Glutamatergic neuron (in vitro differentiated cells): ENCODE results near the gene MICALL1. TPM values are rescaled to one million over a fixed set of nuclear protein-coding genes. Genes with fewer than 3 reads are reported as not detected.

Experiments
- DNase-seq: peaks from one replicate; pipeline ENCODE4 v3.0.0; 2022
- H3K27ac Mint-ChIP-seq: one replicate; pipeline ENCODE4 v1.8.0; 2020; ENCODE audit warnings: mild to moderate bottlenecking, mixed read lengths, inconsistent platforms; ENCODE audit not compliant: unreplicated experiment
- H3K27me3 Mint-ChIP-seq: one replicate; pipeline ENCODE4 v1.8.0; 2020; ENCODE audit warnings: mild to moderate bottlenecking, moderate library complexity, mixed read lengths, inconsistent platforms; ENCODE audit not compliant: unreplicated experiment
- H3K36me3 Mint-ChIP-seq: one replicate; pipeline ENCODE4 v1.8.0; 2020; ENCODE audit warnings: mild to moderate bottlenecking, mixed read lengths, inconsistent platforms; ENCODE audit not compliant: unreplicated experiment
- H3K4me1 Mint-ChIP-seq: one replicate; pipeline ENCODE4 v1.8.0; 2020; ENCODE audit warnings: mild to moderate bottlenecking, low read depth, mixed read lengths, inconsistent platforms; ENCODE audit not compliant: unreplicated experiment
- H3K4me3 Mint-ChIP-seq: one replicate; pipeline ENCODE4 v1.8.0; 2020; ENCODE audit warnings: mild to moderate bottlenecking, mixed read lengths, inconsistent platforms; ENCODE audit not compliant: unreplicated experiment
- H3K9me3 Mint-ChIP-seq: one replicate; pipeline ENCODE4 v1.8.0; 2020; ENCODE audit warnings: mild to moderate bottlenecking, moderate library complexity, mixed read lengths, inconsistent platforms; ENCODE audit not compliant: unreplicated experiment
- CTCF ChIP-seq: fragments of 200-600 bp; sonication (generic); IDR thresholded peaks from one replicate; pipeline ENCODE4 v1.5.0; 2021; ENCODE audit not compliant: partially characterized antibody, unreplicated experiment
- total RNA-seq: library from RNA; stranded (reverse); fragmentation: NEBNext Ultra II Directional; extraction: Animal tissue kit (Norgen Biotek cat#: 25700); gene quantifications from one replicate; pipeline ENCODE4 v1.2.1, GENCODE V29; 2021; ENCODE audit not compliant: unreplicated experiment

Gene MICALL1
- total RNA-seq, 1 donor from 2014 or later, result 133 TPM

- no peak for TF ChIP-seq CTCF
- no peaks in the 10 kb centered on the region for H3K36me3 Mint-ChIP-seq
- no peaks in the 10 kb centered on the region for H3K4me1 Mint-ChIP-seq
- peaks cover 1% of the 10 kb centered on the region for H3K9me3 Mint-ChIP-seq
- peaks cover 12% of the 10 kb centered on the region for H3K27me3 Mint-ChIP-seq
- no peak for DNase-seq
- H3K4me3 Mint-ChIP-seq, result no peak overlapping the region
- no peak overlapping the region for H3K27ac Mint-ChIP-seq
Measured at GRCh38 chr22:37981282-37982011, 75.3 kb downstream of the MICALL1 start.

GRCh38 chr22:37982151-37982785, 76.2 kb downstream of the MICALL1 start:
- H3K4me1 Mint-ChIP-seq, result no peaks in the 10 kb centered on the region
- H3K27ac Mint-ChIP-seq, result no peak overlapping the region

GRCh38 chr22:37982938-37983859, 77.1 kb downstream of the MICALL1 start:
- TF ChIP-seq CTCF, result peak; percentile 67
- H3K4me3 Mint-ChIP-seq, result no peak overlapping the region
- H3K4me1 Mint-ChIP-seq, result no peaks in the 10 kb centered on the region
- peaks cover 15% of the 10 kb centered on the region for H3K27me3 Mint-ChIP-seq
- H3K9me3 Mint-ChIP-seq, result peaks cover 1% of the 10 kb centered on the region
- DNase-seq, result peak; percentile 47
- H3K27ac Mint-ChIP-seq, result no peak overlapping the region
- no peaks in the 10 kb centered on the region for H3K36me3 Mint-ChIP-seq

More at GRCh38 chr22:37982151-37982785, 76.2 kb downstream of the MICALL1 start:
- no peak for TF ChIP-seq CTCF
- Mint-ChIP-seq H3K4me3 (no peak overlapping the region), H3K27me3 (peaks cover 12% of the 10 kb centered on the region), H3K9me3 (peaks cover 1% of the 10 kb centered on the region), H3K36me3 (no peaks in the 10 kb centered on the region)
- no peak for DNase-seq

- Mint-ChIP-seq H3K27ac (no peak within 1 kb of the TSS), H3K4me1 (no peaks in the 10 kb centered on the region), H3K9me3 (peaks cover 1% of the 10 kb centered on the region), H3K36me3 (no peaks in the 10 kb centered on the region), H3K4me3 (no peak within 1 kb of the TSS), H3K27me3 (peaks cover 15% of the 10 kb centered on the region)
- TF ChIP-seq CTCF, result no peak
- DNase-seq, result peak; percentile 37
Measured at GRCh38 chr22:37983860-37984791, 78.0 kb downstream of the MICALL1 start, which contains the start of gene SOX10. TSS of gene SOX10 (minus strand) at chr22:37984555. CDS start at chr22:37983784, 771 bp downstream.
